NB4 (cell line): ENCODE data around the gene BCL7A.
"Not testable (repeated sequence)": the region's sequence is repeated elsewhere in the genome, so short reads cannot be mapped to it uniquely, and the experiment has no call there.

ENCODE experiments used
- DNase-seq: peaks from one replicate; pipeline ENCODE4 v3.0.0; 2010; ENCODE audit warnings: low read depth
- H3K4me3 ChIP-seq: one replicate; pipeline ENCODE4 v1.5.1; 2011; ENCODE audit warnings: mild to moderate bottlenecking, low read depth, low read length, moderate library complexity
- CTCF ChIP-seq: IDR thresholded peaks from one replicate; pipeline ENCODE4 v1.5.1; 2012; ENCODE audit warnings: low read depth, low read length
- MAX ChIP-seq: IDR thresholded peaks from 2 replicates; pipeline ENCODE4 v1.6.1; 2011; ENCODE audit warnings: low read depth, low read length
- MYC ChIP-seq: IDR thresholded peaks from 2 replicates; pipeline ENCODE4 v1.6.1; 2011; ENCODE audit warnings: low read depth, low read length
- POLR2A ChIP-seq: IDR thresholded peaks from 2 replicates; pipeline ENCODE4 v1.6.1; 2011; ENCODE audit warnings: mild to moderate bottlenecking; ENCODE audit not compliant: insufficient read length; ENCODE audit errors: extremely low read depth

BCL7A gene

GRCh38 chr12:122052285-122052684, 30.6 kb downstream of the BCL7A start:
- H3K4me3 ChIP-seq = no peak overlapping the region
- no peak for DNase-seq
- TF ChIP-seq MYC (no peak), POLR2A (no peak), MAX (no peak), CTCF (no peak)

- no peak overlapping the region for H3K4me3 ChIP-seq
- DNase-seq = no peak
- TF ChIP-seq MAX = no peak
- no peak for TF ChIP-seq CTCF
- TF ChIP-seq POLR2A = no peak
- no peak for TF ChIP-seq MYC
Observed at GRCh38 chr12:122054842-122055520, 33.3 kb downstream of the BCL7A start.

- not testable (repeated sequence) for H3K4me3 ChIP-seq
Observed at GRCh38 chr12:122056406-122056805, 34.7 kb downstream of the BCL7A start.

DNA sequence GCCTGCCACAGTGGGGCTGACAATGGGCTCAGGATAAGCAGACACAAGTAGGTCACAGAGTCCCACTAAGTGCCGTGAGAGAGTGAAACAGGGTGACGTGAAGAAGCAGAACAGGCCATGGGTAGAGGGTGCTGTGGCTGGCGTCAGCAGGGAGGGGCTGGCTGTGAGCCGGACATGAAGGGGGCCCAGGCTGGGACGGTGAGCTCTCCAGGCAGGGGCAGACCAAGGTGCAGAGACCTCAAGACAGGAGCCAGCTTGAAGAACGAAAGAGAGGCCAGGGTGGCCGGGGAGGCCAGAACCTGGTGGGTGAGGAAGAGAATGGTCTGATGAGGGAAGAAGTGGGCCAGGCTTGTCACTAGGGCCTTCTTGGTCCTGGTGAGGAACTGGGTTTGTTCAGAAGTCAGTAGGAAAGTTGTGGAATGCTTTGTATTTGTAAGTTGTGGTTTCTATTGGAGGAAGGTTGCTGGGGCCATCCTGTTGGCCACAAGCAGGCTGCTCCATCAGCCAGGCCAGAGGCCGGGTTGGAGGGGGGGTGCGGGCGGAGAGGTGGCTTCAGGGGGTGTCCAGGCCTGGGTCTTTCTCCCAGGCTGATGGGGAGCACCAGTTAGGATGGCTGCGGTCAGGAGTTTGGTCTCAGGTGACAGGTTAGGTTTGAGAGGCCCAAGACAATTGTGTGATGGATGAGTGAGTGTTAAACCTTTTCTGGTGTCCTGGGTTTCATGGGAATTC, 35.5 kb downstream of the BCL7A start:
- no peak for TF ChIP-seq POLR2A
- TF ChIP-seq MYC = no peak
- TF ChIP-seq MAX = no peak
- no peak for TF ChIP-seq CTCF
- DNase-seq = no peak
- no peak overlapping the region for H3K4me3 ChIP-seq

More at GRCh38 chr12:122056406-122056805, 34.7 kb downstream of the BCL7A start:
- not testable (repeated sequence) for DNase-seq

GRCh38 chr12:122057769-122058168, 36.1 kb downstream of the BCL7A start:
- no peak overlapping the region for H3K4me3 ChIP-seq
- TF ChIP-seq MYC = no peak
- no peak for TF ChIP-seq CTCF
- no peak for TF ChIP-seq MAX
- no peak for TF ChIP-seq POLR2A
- no peak for DNase-seq

- no peak for DNase-seq
- TF ChIP-seq MYC = no peak
- TF ChIP-seq POLR2A = no peak
- TF ChIP-seq CTCF = no peak
- TF ChIP-seq MAX = no peak
- no peak overlapping the region for H3K4me3 ChIP-seq
Observed at GRCh38 chr12:122058549-122059149, 37.0 kb downstream of the BCL7A start.
